NCI-H2107 treated with DMSO at 0.1 percent for 48 hours (cell line): Measurements from ENCODE around the gene CLUH.
A peak's percentile ranks its signal among the peaks of the same experiment; 100 is the strongest.

Source experiments
- DNase-seq: peaks from one replicate; lab custom pipeline; 2025; ENCODE audit not compliant: unreplicated experiment; lab: John Stamatoyannopoulos, UW

Gene CLUH, protein sequence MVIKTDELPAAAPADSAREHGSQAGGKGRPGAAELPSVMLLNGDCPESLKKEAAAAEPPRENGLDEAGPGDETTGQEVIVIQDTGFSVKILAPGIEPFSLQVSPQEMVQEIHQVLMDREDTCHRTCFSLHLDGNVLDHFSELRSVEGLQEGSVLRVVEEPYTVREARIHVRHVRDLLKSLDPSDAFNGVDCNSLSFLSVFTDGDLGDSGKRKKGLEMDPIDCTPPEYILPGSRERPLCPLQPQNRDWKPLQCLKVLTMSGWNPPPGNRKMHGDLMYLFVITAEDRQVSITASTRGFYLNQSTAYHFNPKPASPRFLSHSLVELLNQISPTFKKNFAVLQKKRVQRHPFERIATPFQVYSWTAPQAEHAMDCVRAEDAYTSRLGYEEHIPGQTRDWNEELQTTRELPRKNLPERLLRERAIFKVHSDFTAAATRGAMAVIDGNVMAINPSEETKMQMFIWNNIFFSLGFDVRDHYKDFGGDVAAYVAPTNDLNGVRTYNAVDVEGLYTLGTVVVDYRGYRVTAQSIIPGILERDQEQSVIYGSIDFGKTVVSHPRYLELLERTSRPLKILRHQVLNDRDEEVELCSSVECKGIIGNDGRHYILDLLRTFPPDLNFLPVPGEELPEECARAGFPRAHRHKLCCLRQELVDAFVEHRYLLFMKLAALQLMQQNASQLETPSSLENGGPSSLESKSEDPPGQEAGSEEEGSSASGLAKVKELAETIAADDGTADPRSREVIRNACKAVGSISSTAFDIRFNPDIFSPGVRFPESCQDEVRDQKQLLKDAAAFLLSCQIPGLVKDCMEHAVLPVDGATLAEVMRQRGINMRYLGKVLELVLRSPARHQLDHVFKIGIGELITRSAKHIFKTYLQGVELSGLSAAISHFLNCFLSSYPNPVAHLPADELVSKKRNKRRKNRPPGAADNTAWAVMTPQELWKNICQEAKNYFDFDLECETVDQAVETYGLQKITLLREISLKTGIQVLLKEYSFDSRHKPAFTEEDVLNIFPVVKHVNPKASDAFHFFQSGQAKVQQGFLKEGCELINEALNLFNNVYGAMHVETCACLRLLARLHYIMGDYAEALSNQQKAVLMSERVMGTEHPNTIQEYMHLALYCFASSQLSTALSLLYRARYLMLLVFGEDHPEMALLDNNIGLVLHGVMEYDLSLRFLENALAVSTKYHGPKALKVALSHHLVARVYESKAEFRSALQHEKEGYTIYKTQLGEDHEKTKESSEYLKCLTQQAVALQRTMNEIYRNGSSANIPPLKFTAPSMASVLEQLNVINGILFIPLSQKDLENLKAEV (N-terminal part only)

GRCh38 chr17:2711608-2712299 lies at the start of gene CLUH:
CLUH (minus strand) TSS chr17:2711764; CDS start chr17:2711661, 103 bp downstream.
- peak; percentile 25 for DNase-seq

DNA sequence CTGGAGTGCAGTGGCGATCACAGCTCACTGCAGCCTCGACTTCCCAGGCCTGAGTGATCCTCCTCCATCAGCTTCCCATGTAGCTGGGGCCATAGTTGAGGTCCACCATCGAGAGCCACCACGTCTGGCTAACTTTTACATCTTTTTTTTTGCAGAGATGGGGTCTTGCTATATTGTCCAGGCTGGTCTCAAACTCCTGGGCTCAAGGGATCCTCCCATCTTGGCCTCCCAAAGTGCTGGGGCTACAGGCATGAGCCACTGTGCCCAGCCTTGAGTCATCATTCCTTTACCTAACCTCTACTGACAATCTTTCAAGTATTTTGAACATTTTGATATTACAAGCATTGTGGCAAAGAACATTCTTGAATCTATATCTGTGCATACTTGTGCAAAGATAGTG lies 47.3 kb upstream of the CLUH start:
- no peak for DNase-seq

GRCh38 chr17:2755891-2756724 lies 44.5 kb upstream of the CLUH start:
- no peak for DNase-seq

- DNase-seq: no peak
These were observed 39.9 kb upstream of the CLUH start for GRCh38 chr17:2751491-2751890.

GRCh38 chr17:2750721-2751120 lies 39.2 kb upstream of the CLUH start:
- DNase-seq: no peak

- DNase-seq: no peak
These were observed 38.2 kb upstream of the CLUH start for GRCh38 chr17:2749784-2750181.

GRCh38 chr17:2749058-2749783 lies 37.7 kb upstream of the CLUH start, which contains the start of gene CCDC92B:
CCDC92B (minus strand) TSS chr17:2749652; CDS start chr17:2735145, 14,507 bp downstream.
- no peak for DNase-seq

DNA sequence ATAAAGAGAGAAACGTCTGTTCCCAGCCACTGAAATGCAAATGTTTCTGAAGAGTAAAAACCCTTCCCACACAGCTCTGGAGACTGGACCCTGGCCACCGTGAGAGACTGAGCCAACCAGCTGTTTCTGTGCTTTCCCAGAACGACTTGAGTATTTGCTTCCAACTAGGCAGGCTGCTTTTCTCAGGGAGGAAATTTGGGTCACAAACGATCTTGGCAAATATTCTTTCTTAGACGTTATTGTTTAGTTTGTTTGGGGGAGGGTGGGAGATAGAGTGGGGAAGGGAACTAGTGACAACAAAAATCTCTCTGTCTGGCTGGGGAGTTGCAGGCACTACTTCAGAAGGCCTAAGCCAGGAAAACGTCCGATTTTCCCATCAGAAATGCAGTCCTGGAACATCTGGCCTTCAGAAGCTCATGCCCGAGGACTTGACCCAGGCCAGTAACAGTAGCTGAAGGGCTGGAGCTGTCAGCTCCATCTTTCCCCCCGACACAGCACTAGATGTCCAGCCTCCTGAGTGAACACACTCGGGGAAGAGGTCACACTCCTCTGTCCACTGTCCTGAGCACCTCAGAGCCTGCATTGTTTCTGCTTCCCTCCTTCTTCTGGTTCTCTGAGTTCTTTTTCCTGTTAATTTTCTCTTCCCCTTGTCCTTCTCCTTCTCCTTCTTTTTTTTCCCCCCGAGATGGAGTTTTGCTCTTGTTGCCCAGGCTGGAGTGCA lies 33.9 kb upstream of the CLUH start:
- no peak for DNase-seq

GRCh38 chr17:2737693-2738092 lies 26.1 kb upstream of the CLUH start:
- no peak for DNase-seq

- DNase-seq: no peak
These were observed 25.4 kb upstream of the CLUH start for GRCh38 chr17:2736956-2737355.

DNA sequence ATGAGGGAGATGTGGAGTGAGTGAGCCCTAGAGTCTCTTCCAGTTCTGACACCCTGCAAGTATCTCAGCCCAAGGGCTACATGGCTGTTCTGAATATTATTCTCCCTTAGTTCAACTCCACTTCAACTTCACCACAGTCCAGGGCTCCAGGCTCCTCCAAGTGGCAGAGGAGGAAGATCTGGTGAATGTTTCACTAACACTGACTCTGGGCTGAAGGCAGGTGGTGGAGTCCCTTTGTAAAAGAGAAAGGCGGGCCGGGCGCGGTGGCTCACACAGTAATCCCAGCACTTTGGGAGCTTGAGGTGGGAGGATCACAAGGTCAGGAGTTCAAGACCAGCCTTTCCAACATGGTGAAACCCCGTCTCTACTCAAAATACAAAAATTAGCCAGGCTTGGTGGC lies 24.3 kb upstream of the CLUH start:
- DNase-seq: no peak

- DNase-seq: no peak
These were observed 23.4 kb upstream of the CLUH start for GRCh38 chr17:2734939-2735338.

DNA sequence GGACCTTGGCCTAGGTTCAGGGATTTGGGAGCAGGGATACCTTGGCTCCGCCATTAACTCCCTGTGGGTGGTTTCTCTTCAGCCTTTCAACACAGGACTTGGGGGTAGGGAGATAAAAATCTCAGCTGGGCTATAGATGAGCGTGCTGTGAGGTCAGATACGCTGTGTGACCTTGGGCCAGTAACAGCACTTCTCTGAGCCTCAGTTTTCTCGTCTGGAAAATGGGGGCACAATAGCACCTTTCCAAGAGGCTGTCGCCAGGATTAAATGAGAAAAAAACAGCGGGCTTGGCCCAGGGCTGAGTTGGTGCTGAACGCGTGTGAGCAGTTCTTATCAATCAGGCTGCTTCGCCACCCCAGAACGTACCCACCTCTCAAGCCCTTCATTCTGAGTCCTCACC lies 20.2 kb upstream of the CLUH start:
- no peak for DNase-seq

- DNase-seq: no peak
These were observed 19.3 kb upstream of the CLUH start for GRCh38 chr17:2730764-2731353.

DNA sequence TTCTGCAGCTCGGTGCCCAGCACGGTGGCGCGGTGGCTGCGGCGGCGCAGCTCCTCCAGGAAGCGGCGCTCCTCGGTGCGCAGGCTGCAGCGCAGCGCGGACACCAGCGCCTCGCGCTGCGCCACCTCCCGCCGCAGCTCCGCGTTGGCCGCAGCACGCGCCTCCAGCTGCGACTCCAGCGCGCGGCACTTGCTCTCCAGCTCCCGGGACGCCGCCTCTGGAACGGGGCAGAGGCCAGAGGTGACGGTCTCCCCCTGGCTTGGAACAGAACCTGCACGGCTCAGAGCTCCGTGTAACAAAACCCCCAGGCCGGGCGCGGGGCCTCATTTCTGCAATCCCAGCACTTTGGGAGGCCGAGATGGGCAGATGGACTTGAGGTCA lies 13.2 kb upstream of the CLUH start:
- no peak for DNase-seq

DNA sequence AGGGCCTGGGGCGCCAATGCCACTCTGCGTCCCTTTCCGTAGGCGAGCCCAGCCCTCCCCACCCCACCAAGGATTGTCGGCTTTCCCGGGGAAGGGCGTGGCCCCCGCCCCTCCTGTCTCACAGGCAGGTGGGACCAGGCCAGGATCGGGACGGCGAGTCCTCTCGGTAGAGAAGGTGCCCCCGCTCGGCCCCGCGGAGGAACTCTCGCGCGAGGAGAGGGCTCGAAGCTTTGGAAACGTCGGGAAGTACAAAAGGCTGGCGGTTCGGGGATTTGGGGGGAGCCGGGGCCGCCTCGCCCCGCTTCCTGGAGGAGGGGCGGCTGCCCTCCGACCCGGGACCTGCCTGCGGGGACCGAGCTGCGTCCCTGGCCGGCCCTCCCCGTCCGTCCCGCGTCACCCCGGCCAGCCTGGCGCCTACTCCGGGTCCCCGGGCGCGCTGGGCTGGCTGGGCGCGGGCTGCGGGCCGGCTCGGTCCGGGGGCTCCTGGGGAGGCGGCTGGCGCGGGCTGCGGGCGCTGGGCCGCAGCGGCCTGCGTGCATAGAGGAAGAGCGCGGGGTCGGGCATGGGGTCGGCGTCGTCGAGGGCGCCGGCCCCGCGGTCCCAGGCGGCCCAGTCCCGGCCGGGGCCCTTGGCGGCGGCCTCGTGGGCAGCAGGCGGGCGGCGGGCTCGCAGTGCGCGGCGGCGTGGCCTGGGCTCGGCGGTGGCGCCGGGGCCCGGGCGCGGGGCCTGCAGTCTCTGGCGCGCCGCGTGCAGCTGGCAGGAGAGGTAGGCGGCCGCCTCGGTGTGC lies 12.6 kb upstream of the CLUH start:
- DNase-seq: no peak

GRCh38 chr17:2723505-2723996 lies 12.0 kb upstream of the CLUH start:
- DNase-seq: no peak
